K562 (cell line): Measurements from ENCODE around the gene WWP2. TPM values are rescaled to one million over a fixed set of nuclear protein-coding genes. Genes with fewer than 3 reads are reported as not detected.
A peak's percentile ranks its signal among the peaks of the same experiment; 100 is the strongest.

Source experiments
- CBX3 ChIP-seq, 2 experiments: IDR thresholded peaks; 1 replicate in 1 of 2; 2 replicates in 1 of 2; pipeline ENCODE4 v1.6.1; 2012; ENCODE audit warnings: inconsistent platforms in 2 of 2, low read length in 2 of 2, borderline replicate concordance in 1 of 2, control low read depth in 1 of 2
- DMBX1 ChIP-seq: fragments of 250-450 bp; sonication (Bioruptor Pico); IDR thresholded peaks from 2 replicates; pipeline ENCODE4 v1.8.0; 2022; ENCODE audit warnings: inconsistent platforms, mild to moderate bottlenecking, moderate library complexity, borderline replicate concordance
- ELF2 ChIP-seq: fragments of 250-450 bp; sonication (Bioruptor Pico); IDR thresholded peaks from 2 replicates; pipeline ENCODE4 v1.5.0; 2021; ENCODE audit warnings: mild to moderate bottlenecking
- EP400 ChIP-seq: fragments of 450-650 bp; IDR thresholded peaks from 2 replicates; pipeline ENCODE4 v1.6.1; 2017; ENCODE audit warnings: antibody characterized with exemption, mild to moderate bottlenecking, moderate library complexity
- HDAC6 ChIP-seq: IDR thresholded peaks from 2 replicates; pipeline ENCODE4 v1.6.1; 2012; ENCODE audit warnings: low read depth, mild to moderate bottlenecking, control low read depth, inconsistent platforms, low read length, moderate library complexity
- JUN ChIP-seq, 2 experiments: sonication (generic) in 1 of 2; formaldehyde crosslinking in 1 of 2; IDR thresholded peaks; 2 replicates each; pipeline versions ENCODE4 v1.6.1 to v1.8.0; 2012 to 2022; ENCODE audit warnings: borderline replicate concordance in 2 of 2, mild to moderate bottlenecking in 2 of 2, improper control_type of control experiment in 1 of 2, low read depth in 1 of 2, low read length in 1 of 2, missing genetic modification reagents in 1 of 2
- NCOA2 ChIP-seq, 2 experiments: fragments of 450-650 bp; IDR thresholded peaks; 2 replicates each; pipeline ENCODE4 v1.6.1; 2018; ENCODE audit warnings: mild to moderate bottlenecking in 2 of 2, moderate library complexity in 1 of 2; ENCODE audit not compliant: partially characterized antibody in 2 of 2
- NFIC ChIP-seq: fragments of 450-650 bp; IDR thresholded peaks from 2 replicates; pipeline ENCODE4 v1.6.1; 2017; ENCODE audit warnings: mild to moderate bottlenecking, inconsistent platforms
- SREBF2 ChIP-seq: sonication (generic); formaldehyde crosslinking; IDR thresholded peaks from 2 replicates; pipeline ENCODE4 v1.4.0; 2020; ENCODE audit warnings: mild to moderate bottlenecking, missing genetic modification reagents
- TBL1XR1 ChIP-seq, 2 experiments: IDR thresholded peaks; 2 replicates each; pipeline ENCODE4 v1.6.1; 2012; ENCODE audit warnings: improper control_type of control experiment in 2 of 2, low read length in 2 of 2, mild to moderate bottlenecking in 1 of 2
- TEAD4 ChIP-seq, 2 experiments: sonication (generic) in 1 of 2; formaldehyde crosslinking in 1 of 2; IDR thresholded peaks; 2 replicates each; pipeline versions ENCODE4 v1.6.1 to v1.8.0; 2012 to 2022; ENCODE audit warnings: borderline replicate concordance in 1 of 2, inconsistent platforms in 1 of 2, low read length in 1 of 2, mild to moderate bottlenecking in 1 of 2, missing genetic modification reagents in 1 of 2
- ZEB2 ChIP-seq: fragments of 450-650 bp; IDR thresholded peaks from 2 replicates; pipeline ENCODE4 v1.6.1; 2016
- ZNF140 ChIP-seq: fragments of 250-450 bp; sonication (Bioruptor Pico); IDR thresholded peaks from 2 replicates; pipeline ENCODE4 v1.8.0; 2021; ENCODE audit warnings: moderate library complexity, mild to moderate bottlenecking, inconsistent platforms
- ZNF583 ChIP-seq: fragments of 250-450 bp; sonication (Bioruptor Pico); IDR thresholded peaks from 2 replicates; pipeline ENCODE4 v1.4.0; 2020
- polyA plus RNA-seq, 8 experiments: library from polyadenylated mRNA; depleted of rRNA in 4 of 8; stranded (reverse) in 5 of 8; unstranded in 3 of 8; fragments of >200 nt; fragmentation: Nextera tagmentation in 2 of 8; fragmentation: Illumina TruSeq in 1 of 8; extraction: Ambion mirVana in 2 of 8; extraction: Trizol in 1 of 8; gene quantifications; 2 replicates each; pipeline versions ENCODE4 v1.2.1 to v1.2.3, GENCODE V29; 2011 to 2014; ENCODE audit warnings: inconsistent platforms in 1 of 8, missing spikeins in 1 of 8
- total RNA-seq, 7 experiments: library from RNA; depleted of rRNA in 6 of 7; stranded (reverse); fragments of >200 nt in 6 of 7; fragmentation: Illumina TruSeq in 2 of 7; extraction: Trizol in 2 of 7; gene quantifications; 2 replicates each; pipeline versions ENCODE4 v1.2.1 to v1.2.3, GENCODE V29; 2011 to 2021; ENCODE audit warnings: low replicate concordance in 1 of 7
- TF ChIP-seq, protein P1 (sequence below): sonication (generic); formaldehyde crosslinking; IDR thresholded peaks from 2 replicates; pipeline ENCODE4 v1.8.0; 2022; ENCODE audit warnings: mild to moderate bottlenecking, missing genetic modification reagents
- TF ChIP-seq, protein P2 (sequence below): fragments of 250-450 bp; sonication (Bioruptor Pico); IDR thresholded peaks from 2 replicates; pipeline ENCODE4 v1.8.0; 2022; ENCODE audit warnings: moderate library complexity, mild to moderate bottlenecking, inconsistent platforms
- TF ChIP-seq, protein P3 (sequence below): fragments of 250-450 bp; sonication (Bioruptor Pico); IDR thresholded peaks from 2 replicates; pipeline ENCODE4 v1.4.0; 2020; ENCODE audit warnings: mild to moderate bottlenecking
- TF ChIP-seq, protein P4 (sequence below): fragments of 450-650 bp; formaldehyde crosslinking; IDR thresholded peaks from 2 replicates; pipeline ENCODE4 v1.4.0; 2020; ENCODE audit warnings: mild to moderate bottlenecking
- TF ChIP-seq, protein P5 (sequence below), 2 experiments: fragments of 250-450 bp in 1 of 2; fragments of 450-650 bp in 1 of 2; sonication (Bioruptor Pico) in 1 of 2; IDR thresholded peaks; 2 replicates each; pipeline versions ENCODE4 v1.6.1 to v1.8.0; 2016 to 2021; ENCODE audit warnings: mild to moderate bottlenecking in 2 of 2, moderate library complexity in 2 of 2, missing compliant biosample characterization in 1 of 2, missing genetic modification characterization in 1 of 2

WWP2 gene
- total and polyA plus RNA-seq, 9 of the 15 experiments (the other 6 are each of a cell fraction or from before 2014, with no cell fraction given), result 1.9 to 34.4 (median 14.6) TPM

DNA sequence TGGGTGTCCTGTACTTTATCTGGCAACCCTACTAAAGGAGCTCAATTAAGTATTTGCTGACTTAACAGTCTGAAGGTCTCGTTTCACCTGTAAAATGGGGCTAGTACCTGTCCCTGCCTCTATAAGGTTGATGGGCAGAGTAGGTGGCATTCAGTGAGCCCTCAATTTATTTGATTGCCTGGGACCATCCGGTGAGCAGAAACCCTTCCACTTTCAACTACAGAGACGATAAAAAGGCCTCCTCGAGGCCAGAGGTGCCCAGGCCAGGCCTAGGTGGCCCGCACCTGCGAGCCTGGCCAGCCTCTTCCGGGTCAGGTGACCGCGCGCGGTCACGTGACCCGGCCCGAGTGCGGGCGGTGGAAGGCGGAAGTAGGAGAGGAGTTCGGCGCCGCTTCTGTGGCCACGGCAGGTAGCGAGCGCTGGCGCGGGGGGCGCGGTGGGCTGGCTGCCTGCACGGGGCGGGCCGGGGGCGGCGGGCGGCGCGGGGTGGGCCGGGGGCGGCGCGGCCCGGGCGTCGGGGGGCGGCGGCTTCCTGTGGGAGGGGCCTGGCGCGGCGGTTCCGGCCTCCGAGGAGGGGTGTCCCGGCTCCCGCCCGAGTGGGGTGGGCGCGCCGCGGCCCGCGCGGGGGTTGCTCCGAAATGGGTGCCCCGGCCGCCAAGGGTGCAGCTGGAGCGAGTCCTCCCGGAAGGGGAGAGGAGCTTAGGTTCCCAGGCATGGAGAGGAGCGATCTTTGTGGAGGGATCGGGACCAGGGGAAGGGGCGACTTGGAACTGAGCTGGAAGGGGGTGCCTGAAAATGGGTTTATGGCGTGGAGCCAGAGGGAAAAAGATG, at the start of gene WWP2 (continued):
- TF ChIP-seq DMBX1 (CRISPR knock-in tag) (0 out of 2 replicates have a peak, but pooled peaks have one; percentile 16), ELF2 (peak; percentile 99), HDAC6 (no peak), NCOA2 (IDR thresholded peaks at IDR 0.05; ENCODE audit: partially characterized antibody in 2 of 2) (no peak), ZNF583 (CRISPR knock-in tag) (0 out of 2 replicates have a peak, but pooled peaks have one; percentile 16), TBL1XR1 (IDR thresholded peaks at IDR 0.05; ENCODE audit: low read length in 2 of 2) (no peak), ZNF140 (CRISPR knock-in tag) (no peak), TEAD4 (IDR thresholded peaks at IDR 0.05; ENCODE audit: low read length) (peak; percentile 20; the same call in 1 of the 2 replicates), TEAD4 (CRISPR knock-in tag; IDR thresholded peaks at IDR 0.05; ENCODE audit: borderline replicate concordance) (no peak), JUN (IDR thresholded peaks at IDR 0.05; ENCODE audit: borderline replicate concordance, low read depth, low read length) (no peak), JUN (CRISPR knock-in tag; IDR thresholded peaks at IDR 0.05; ENCODE audit: borderline replicate concordance) (no peak), CBX3 (IDR thresholded peaks at IDR 0.05; ENCODE audit: borderline replicate concordance in 1 of 2, low read length in 2 of 2) (no peak), ZEB2 (peak; percentile 76), NFIC (peak; percentile 77), SREBF2 (CRISPR knock-in tag) (no peak), EP400 (peak; percentile 86)
- TF ChIP-seq, protein P1, sequence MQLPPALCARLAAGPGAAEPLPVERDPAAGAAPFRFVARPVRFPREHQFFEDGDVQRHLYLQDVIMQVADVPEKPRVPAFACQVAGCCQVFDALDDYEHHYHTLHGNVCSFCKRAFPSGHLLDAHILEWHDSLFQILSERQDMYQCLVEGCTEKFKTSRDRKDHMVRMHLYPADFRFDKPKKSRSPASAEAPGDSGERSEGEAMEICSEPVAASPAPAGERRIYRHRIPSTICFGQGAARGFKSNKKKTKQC (CRISPR knock-in tag), result no peak
- TF ChIP-seq, protein P2, sequence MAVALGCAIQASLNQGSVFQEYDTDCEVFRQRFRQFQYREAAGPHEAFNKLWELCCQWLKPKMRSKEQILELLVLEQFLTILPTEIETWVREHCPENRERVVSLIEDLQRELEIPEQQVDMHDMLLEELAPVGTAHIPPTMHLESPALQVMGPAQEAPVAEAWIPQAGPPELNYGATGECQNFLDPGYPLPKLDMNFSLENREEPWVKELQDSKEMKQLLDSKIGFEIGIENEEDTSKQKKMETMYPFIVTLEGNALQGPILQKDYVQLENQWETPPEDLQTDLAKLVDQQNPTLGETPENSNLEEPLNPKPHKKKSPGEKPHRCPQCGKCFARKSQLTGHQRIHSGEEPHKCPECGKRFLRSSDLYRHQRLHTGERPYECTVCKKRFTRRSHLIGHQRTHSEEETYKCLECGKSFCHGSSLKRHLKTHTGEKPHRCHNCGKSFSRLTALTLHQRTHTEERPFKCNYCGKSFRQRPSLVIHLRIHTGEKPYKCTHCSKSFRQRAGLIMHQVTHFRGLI (CRISPR knock-in tag), result 0 out of 2 replicates have a peak, but pooled peaks have one; percentile 20
- TF ChIP-seq, protein P3, sequence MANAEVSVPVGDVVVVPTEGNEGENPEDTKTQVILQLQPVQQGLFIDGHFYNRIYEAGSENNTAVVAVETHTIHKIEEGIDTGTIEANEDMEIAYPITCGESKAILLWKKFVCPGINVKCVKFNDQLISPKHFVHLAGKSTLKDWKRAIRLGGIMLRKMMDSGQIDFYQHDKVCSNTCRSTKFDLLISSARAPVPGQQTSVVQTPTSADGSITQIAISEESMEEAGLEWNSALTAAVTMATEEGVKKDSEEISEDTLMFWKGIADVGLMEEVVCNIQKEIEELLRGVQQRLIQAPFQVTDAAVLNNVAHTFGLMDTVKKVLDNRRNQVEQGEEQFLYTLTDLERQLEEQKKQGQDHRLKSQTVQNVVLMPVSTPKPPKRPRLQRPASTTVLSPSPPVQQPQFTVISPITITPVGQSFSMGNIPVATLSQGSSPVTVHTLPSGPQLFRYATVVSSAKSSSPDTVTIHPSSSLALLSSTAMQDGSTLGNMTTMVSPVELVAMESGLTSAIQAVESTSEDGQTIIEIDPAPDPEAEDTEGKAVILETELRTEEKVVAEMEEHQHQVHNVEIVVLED (CRISPR knock-in tag), result peak; percentile 63; the same call in 1 of the 2 replicates
- TF ChIP-seq, protein P4, sequence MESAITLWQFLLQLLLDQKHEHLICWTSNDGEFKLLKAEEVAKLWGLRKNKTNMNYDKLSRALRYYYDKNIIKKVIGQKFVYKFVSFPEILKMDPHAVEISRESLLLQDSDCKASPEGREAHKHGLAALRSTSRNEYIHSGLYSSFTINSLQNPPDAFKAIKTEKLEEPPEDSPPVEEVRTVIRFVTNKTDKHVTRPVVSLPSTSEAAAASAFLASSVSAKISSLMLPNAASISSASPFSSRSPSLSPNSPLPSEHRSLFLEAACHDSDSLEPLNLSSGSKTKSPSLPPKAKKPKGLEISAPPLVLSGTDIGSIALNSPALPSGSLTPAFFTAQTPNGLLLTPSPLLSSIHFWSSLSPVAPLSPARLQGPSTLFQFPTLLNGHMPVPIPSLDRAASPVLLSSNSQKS (CRISPR knock-in tag), result no peak
- TF ChIP-seq, protein P5, sequence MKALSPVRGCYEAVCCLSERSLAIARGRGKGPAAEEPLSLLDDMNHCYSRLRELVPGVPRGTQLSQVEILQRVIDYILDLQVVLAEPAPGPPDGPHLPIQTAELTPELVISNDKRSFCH (CRISPR knock-in tag; IDR thresholded peaks at IDR 0.05), result no peak
- TF ChIP-seq, protein P5 (tag; IDR thresholded peaks at IDR 0.05), result 0 out of 2 replicates have a peak, but pooled peaks have one; percentile 28
